ENCODE measurements around the gene TCP1.
"Not testable (repeated sequence)": the region's sequence is repeated elsewhere in the genome, so short reads cannot be mapped to it uniquely, and the experiment has no call there.

The TCP1 gene

GRCh38 chr6:159756508-159756907, 32.9 kb downstream of the TCP1 start:
- Histone ChIP-seq H3K4me3 (ENCODE audit: low read depth, low read length) (no peak overlapping the region), H3K27me3 (ENCODE audit: insufficient read depth, low read depth, severe bottlenecking) (no peaks in the 10 kb centered on the region), H3K36me3 (peaks cover 70% of the 10 kb centered on the region), H3K27ac (no peak overlapping the region), H3K9me3 (ENCODE audit: severe bottlenecking) (no peaks in the 10 kb centered on the region)
- DNase-seq = no peak
- TF ChIP-seq CTCF (IDR thresholded peaks at IDR 0.05; ENCODE audit: low read depth, low read length) = no peak

- no peak for TF ChIP-seq CTCF (IDR thresholded peaks at IDR 0.05; ENCODE audit: low read depth, low read length)
- no peak for DNase-seq
- Histone ChIP-seq H3K27ac (no peak overlapping the region), H3K9me3 (ENCODE audit: severe bottlenecking) (no peaks in the 10 kb centered on the region), H3K4me3 (ENCODE audit: low read depth, low read length) (no peak overlapping the region), H3K36me3 (peaks cover 69% of the 10 kb centered on the region), H3K27me3 (ENCODE audit: insufficient read depth, low read depth, severe bottlenecking) (no peaks in the 10 kb centered on the region)
Observed at GRCh38 chr6:159754959-159755914, 34.2 kb downstream of the TCP1 start.

GRCh38 chr6:159754401-159754800, 35.0 kb downstream of the TCP1 start:
- no peak for TF ChIP-seq CTCF (IDR thresholded peaks at IDR 0.05; ENCODE audit: low read depth, low read length)
- H3K27me3 ChIP-seq (ENCODE audit: insufficient read depth, low read depth, severe bottlenecking) = no peaks in the 10 kb centered on the region
- H3K9me3 ChIP-seq (ENCODE audit: severe bottlenecking) = no peaks in the 10 kb centered on the region
- H3K36me3 ChIP-seq = peaks cover 72% of the 10 kb centered on the region
- no peak overlapping the region for H3K4me3 ChIP-seq (ENCODE audit: low read depth, low read length)
- DNase-seq = no peak
- no peak overlapping the region for H3K27ac ChIP-seq

- H3K4me3 ChIP-seq (ENCODE audit: low read depth, low read length) = no peak overlapping the region
- H3K27ac ChIP-seq = no peak overlapping the region
- H3K27me3 ChIP-seq (ENCODE audit: insufficient read depth, low read depth, severe bottlenecking) = no peaks in the 10 kb centered on the region
- no peak for TF ChIP-seq CTCF (IDR thresholded peaks at IDR 0.05; ENCODE audit: low read depth, low read length)
- no peak for DNase-seq
- no peaks in the 10 kb centered on the region for H3K9me3 ChIP-seq (ENCODE audit: severe bottlenecking)
- peaks cover 70% of the 10 kb centered on the region for H3K36me3 ChIP-seq
Observed at GRCh38 chr6:159753081-159753872, 36.1 kb downstream of the TCP1 start.

- no peak overlapping the region for H3K4me3 ChIP-seq (ENCODE audit: low read depth, low read length)
- no peak for DNase-seq
- H3K36me3 ChIP-seq = peaks cover 74% of the 10 kb centered on the region
- no peaks in the 10 kb centered on the region for H3K27me3 ChIP-seq (ENCODE audit: insufficient read depth, low read depth, severe bottlenecking)
- H3K27ac ChIP-seq = no peak overlapping the region
- no peaks in the 10 kb centered on the region for H3K9me3 ChIP-seq (ENCODE audit: severe bottlenecking)
- TF ChIP-seq CTCF (IDR thresholded peaks at IDR 0.05; ENCODE audit: low read depth, low read length) = no peak
Observed at GRCh38 chr6:159751448-159751847, 38.0 kb downstream of the TCP1 start.

- not testable (repeated sequence) for DNase-seq
- peaks cover 79% of the 10 kb centered on the region for H3K36me3 ChIP-seq
Observed at GRCh38 chr6:159748127-159748526, 41.3 kb downstream of the TCP1 start.

More at GRCh38 chr6:159748127-159748526, 41.3 kb downstream of the TCP1 start:
- H3K27ac ChIP-seq; H3K4me3 ChIP-seq (ENCODE audit: low read depth, low read length); H3K27me3 ChIP-seq (ENCODE audit: insufficient read depth, low read depth, severe bottlenecking); H3K9me3 ChIP-seq (ENCODE audit: severe bottlenecking): not testable (repeated sequence)
